H1 (cell line): ENCODE measurements around the gene TACR2. TPM values are rescaled to one million over a fixed set of nuclear protein-coding genes. Genes with fewer than 3 reads are reported as not detected.

Experiments
- CTCF ChIA-PET: fragments of 300-600 bp; sonication (Branson Sonifier 250); formaldehyde crosslinking; loops from one replicate; lab custom pipeline; 2021; ENCODE audit not compliant: partially characterized antibody; lab: Charles Lee
- POLR2A ChIA-PET: fragments of 300-600 bp; sonication (Branson Sonifier 250); formaldehyde crosslinking; loops from one replicate; lab custom pipeline; 2021; ENCODE audit warnings: inconsistent platforms; ENCODE audit not compliant: partially characterized antibody; lab: Charles Lee
- DNase-seq, 2 experiments: peaks; one replicate each; pipeline versions ENCODE4 v3.0.0 to v3.0.0-alpha.2; 2010 to 2022; ENCODE audit warnings: low spot score in 2 of 2, low read depth in 1 of 2, mixed read lengths in 1 of 2
- FAIRE-seq: peaks from 2 replicates; lab custom pipeline; 2011; peaks lifted over from hg19 to GRCh38; lab: Jason Lieb, UNC
- H2AFZ ChIP-seq: 2 replicates; pipeline ENCODE4 v1.8.1; 2012; ENCODE audit warnings: low read length, inconsistent platforms
- H2AK5ac ChIP-seq: 2 replicates; pipeline ENCODE4 v1.6.1; 2013; ENCODE audit warnings: low read depth, low read length
- H2BK120ac ChIP-seq: replicated peaks from 2 replicates; pipeline ENCODE3; 2013; ENCODE audit warnings: low read depth, low read length, inconsistent platforms
- H2BK12ac ChIP-seq: 2 replicates; pipeline ENCODE4 v1.6.1; 2013; ENCODE audit warnings: low read depth, low read length
- H2BK15ac ChIP-seq: 2 replicates; pipeline ENCODE4 v1.6.1; 2013; ENCODE audit warnings: low read length
- H2BK20ac ChIP-seq: 2 replicates; pipeline ENCODE4 v1.6.1; 2013; ENCODE audit warnings: low read length
- H2BK5ac ChIP-seq: 2 replicates; pipeline ENCODE4 v1.6.1; 2013; ENCODE audit warnings: low read depth, low read length
- H3K14ac ChIP-seq: 2 replicates; pipeline ENCODE4 v1.6.1; 2013; ENCODE audit warnings: inconsistent platforms; ENCODE audit not compliant: insufficient read length
- H3K18ac ChIP-seq: 2 replicates; pipeline ENCODE4 v1.6.1; 2013; ENCODE audit warnings: low read length; ENCODE audit errors: extremely low read depth
- H3K23ac ChIP-seq: 2 replicates; pipeline ENCODE4 v1.6.1; 2013; ENCODE audit warnings: inconsistent platforms; ENCODE audit not compliant: insufficient read length
- H3K23me2 ChIP-seq: 2 replicates; pipeline ENCODE4 v1.6.1; 2013; ENCODE audit warnings: low read depth, low read length
- H3K27ac ChIP-seq: 2 replicates; pipeline ENCODE4 v1.6.1; 2011; ENCODE audit warnings: low read depth, low read length, inconsistent platforms
- H3K27me3 ChIP-seq, 4 experiments: replicated peaks in 1 of 4; 1 replicate in 1 of 4; 2 replicates in 3 of 4; pipeline versions ENCODE4 v1.6.1 to v1.8.1; 2011 to 2013; ENCODE audit warnings: low read length in 3 of 4, mild to moderate bottlenecking in 3 of 4, inconsistent platforms in 2 of 4, mixed read lengths in 2 of 4, moderate library complexity in 1 of 4; ENCODE audit not compliant: control insufficient read depth in 3 of 4, insufficient read depth in 3 of 4; ENCODE audit errors: extremely low read depth in 1 of 4
- H3K36me3 ChIP-seq, 4 experiments: 2 replicates each; pipeline versions ENCODE4 v1.6.1 to v1.8.1; 2011 to 2013; ENCODE audit warnings: mild to moderate bottlenecking in 4 of 4, low read length in 3 of 4, moderate library complexity in 2 of 4, control low read depth in 1 of 4, inconsistent platforms in 1 of 4; ENCODE audit not compliant: insufficient read depth in 4 of 4, control insufficient read depth in 2 of 4
- H3K4ac ChIP-seq: replicated peaks from 2 replicates; pipeline ENCODE3; 2013; ENCODE audit warnings: low read length, low read depth, mixed read lengths, inconsistent platforms; ENCODE audit not compliant: insufficient read length
- H3K4me1 ChIP-seq, 4 experiments: replicated peaks in 1 of 4; 1 replicate in 1 of 4; 2 replicates in 3 of 4; pipeline versions ENCODE4 v1.6.1 to v1.8.1; 2011 to 2013; ENCODE audit warnings: low read length in 3 of 4, inconsistent platforms in 2 of 4, mixed read lengths in 1 of 4; ENCODE audit not compliant: insufficient read depth in 4 of 4, control insufficient read depth in 3 of 4
- H3K4me2 ChIP-seq, 2 experiments: 2 replicates each; pipeline versions ENCODE4 v1.6.1 to v1.8.1; 2011 to 2013; ENCODE audit warnings: low read depth in 2 of 2, low read length in 2 of 2, control low read depth in 1 of 2, inconsistent platforms in 1 of 2, mild to moderate bottlenecking in 1 of 2; ENCODE audit not compliant: insufficient read depth in 1 of 2
- H3K4me3 ChIP-seq, 4 experiments: fragments of 200-600, 300-600 bp in 1 of 4; sonication (generic), shearing (Covaris generic), sonication (Bioruptor Twin) in 1 of 4; 2 replicates each; pipeline versions ENCODE4 v1.5.1 to v1.8.1; 2011 to 2016; ENCODE audit warnings: low read length in 4 of 4, low read depth in 3 of 4, control low read depth in 2 of 4, inconsistent platforms in 2 of 4, mild to moderate bottlenecking in 2 of 4, mixed read lengths in 1 of 4, moderate library complexity in 1 of 4; ENCODE audit not compliant: insufficient read depth in 2 of 4; ENCODE audit errors: extremely low read depth in 1 of 4
- H3K56ac ChIP-seq: replicated peaks from 2 replicates; pipeline ENCODE3; 2013; ENCODE audit warnings: low read depth, mild to moderate bottlenecking, mixed read lengths, low read length, inconsistent platforms; ENCODE audit not compliant: insufficient read length
- H3K79me1 ChIP-seq: 2 replicates; pipeline ENCODE4 v1.6.1; 2013; ENCODE audit warnings: low read depth, low read length, control low read depth
- H3K79me2 ChIP-seq, 2 experiments: 2 replicates each; pipeline versions ENCODE4 v1.6.1 to v1.8.1; 2012 to 2013; ENCODE audit warnings: low read length in 2 of 2, mild to moderate bottlenecking in 2 of 2, inconsistent platforms in 1 of 2; ENCODE audit not compliant: insufficient read depth in 2 of 2, control insufficient read depth in 1 of 2
- H3K9ac ChIP-seq, 4 experiments: replicated peaks in 1 of 4; 1 replicate in 1 of 4; 2 replicates in 3 of 4; pipeline versions ENCODE4 v1.6.1 to v1.8.1; 2011 to 2013; ENCODE audit warnings: low read depth in 3 of 4, low read length in 3 of 4, control low read depth in 2 of 4, mild to moderate bottlenecking in 2 of 4, moderate library complexity in 2 of 4, inconsistent platforms in 1 of 4; ENCODE audit errors: extremely low read depth in 1 of 4
- H3K9me3 ChIP-seq, 2 experiments: 2 replicates each; pipeline versions ENCODE4 v1.6.1 to v1.8.1; 2012 to 2013; ENCODE audit warnings: mild to moderate bottlenecking in 2 of 2, moderate library complexity in 2 of 2, control low read depth in 1 of 2, inconsistent platforms in 1 of 2, low read depth in 1 of 2, low read length in 1 of 2, mixed read lengths in 1 of 2; ENCODE audit not compliant: insufficient read depth in 2 of 2
- H4K20me1 ChIP-seq, 2 experiments: replicated peaks in 1 of 2; 2 replicates each; pipeline versions ENCODE3 to v1.8.1; 2011 to 2013; ENCODE audit warnings: inconsistent platforms in 2 of 2, low read length in 2 of 2, mild to moderate bottlenecking in 1 of 2; ENCODE audit not compliant: insufficient read depth in 2 of 2, control insufficient read depth in 1 of 2
- H4K5ac ChIP-seq: 2 replicates; pipeline ENCODE4 v1.6.1; 2013; ENCODE audit warnings: low read length, low read depth, mixed read lengths, inconsistent platforms; ENCODE audit not compliant: insufficient read length
- H4K8ac ChIP-seq: 2 replicates; pipeline ENCODE4 v1.8.0; 2013; ENCODE audit warnings: mild to moderate bottlenecking, moderate library complexity, low read length, inconsistent platforms; ENCODE audit not compliant: insufficient read depth; ENCODE audit errors: extremely low read depth
- H4K91ac ChIP-seq: replicated peaks from 2 replicates; pipeline ENCODE3; 2013; ENCODE audit warnings: low read length, mixed read lengths, inconsistent platforms; ENCODE audit not compliant: insufficient read length
- ASH2L ChIP-seq: fragments of 200-600, 300-600 bp; sonication (generic); IDR thresholded peaks from one replicate; pipeline ENCODE4 v1.7.1; 2017; ENCODE audit warnings: low read length
- CHD2 ChIP-seq: IDR thresholded peaks from 2 replicates; pipeline ENCODE4 v1.6.1; 2012; ENCODE audit warnings: low read length, improper control_type of control experiment
- POLR2AphosphoS5 ChIP-seq: IDR thresholded peaks from 2 replicates; pipeline ENCODE4 v1.6.1; 2011; ENCODE audit warnings: low read depth, low read length
- SAP30 ChIP-seq: fragments of 300-600 bp; sonication (generic); IDR thresholded peaks from 2 replicates; pipeline ENCODE4 v1.7.1; 2012; ENCODE audit warnings: low read length, moderate library complexity, mild to moderate bottlenecking, inconsistent platforms; ENCODE audit not compliant: insufficient read depth, insufficient replicate concordance
- SIRT6 ChIP-seq: IDR thresholded peaks from one replicate; pipeline ENCODE4 v1.7.1; 2012; ENCODE audit warnings: low read length, inconsistent platforms
- SIX5 ChIP-seq: IDR thresholded peaks from 2 replicates; pipeline ENCODE4 v1.6.1; 2011; ENCODE audit warnings: mild to moderate bottlenecking, low read depth, low read length
- ZNF274 ChIP-seq: IDR thresholded peaks from 2 replicates; pipeline ENCODE4 v1.7.0; 2012; ENCODE audit warnings: low read length, borderline replicate concordance; ENCODE audit errors: extremely low read depth
- WGBS, 2 experiments: shearing (Covaris generic) in 1 of 2; methylation state at CpG; one replicate each; pipeline versions ENCODE4 v1.1.6 to v1.1.7; 2013 to 2015; ENCODE audit warnings: low lambda C conversion rate in 2 of 2, mixed read lengths in 2 of 2, inconsistent platforms in 1 of 2, low coverage in 1 of 2, missing lambda C conversion rate in 1 of 2; ENCODE audit not compliant: insufficient replicate concordance in 2 of 2, insufficient coverage in 1 of 2, insufficient read length in 1 of 2; ENCODE audit errors: extremely low coverage in 1 of 2, missing lambda C conversion rate in 1 of 2; 5-methylcytosine and 5-hydroxymethylcytosine counted together
- polyA plus RNA-seq, 7 experiments: library from polyadenylated mRNA; depleted of rRNA in 3 of 7; stranded (reverse) in 5 of 7; unstranded in 2 of 7; fragments of >200 nt in 5 of 7; fragments of 200-250 nt in 2 of 7; gene quantifications; 1 replicate in 5 of 7; 2 replicates in 1 of 7; 4 replicates in 1 of 7; pipeline versions ENCODE4 v1.2.1 to v1.2.3, GENCODE V29; 2011 to 2013; ENCODE audit warnings: missing spikeins in 2 of 7, mixed read lengths in 2 of 7
- total RNA-seq: library from RNA; stranded (reverse); fragmentation: NEBNext Ultra II Directional; extraction: Animal tissue kit (Norgen Biotek cat#: 25700); gene quantifications from 2 replicates; pipeline ENCODE4 v1.2.1, GENCODE V29; 2021
- TF ChIP-seq, protein P1 (sequence below): IDR thresholded peaks from 2 replicates; pipeline ENCODE4 v1.6.1; 2011; ENCODE audit warnings: low read depth, mild to moderate bottlenecking, low read length; ENCODE audit not compliant: insufficient read depth

TACR2 gene
- total and polyA plus RNA-seq, 2 of the 8 experiments (the other 6 are each of a cell fraction or from before 2014, with no cell fraction given): 0.06 TPM; not detected in 1

DNA sequence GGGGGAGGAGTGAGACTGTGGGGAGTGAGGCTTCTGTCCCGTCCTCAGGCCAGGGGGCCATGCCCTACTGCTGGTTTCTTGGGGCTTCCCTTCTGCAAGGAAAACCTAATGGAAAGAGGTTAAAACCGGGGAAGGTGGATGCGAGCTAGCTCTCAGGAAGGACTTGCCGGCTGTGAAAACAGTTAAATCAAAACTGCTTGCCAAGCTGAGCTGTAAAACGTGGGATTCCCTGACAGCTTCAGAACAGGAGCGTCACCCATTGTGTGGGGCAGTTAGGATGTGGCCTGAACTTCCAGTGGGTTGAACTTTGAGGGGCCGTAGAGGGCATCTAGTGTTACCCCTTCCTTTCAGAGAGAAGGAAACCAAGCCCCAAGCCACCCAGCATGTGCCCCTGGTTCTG lies 47.7 kb upstream of the TACR2 start:
- no peaks in the 10 kb centered on the region for H3K79me2 ChIP-seq
- peaks cover 0 to 5% (median 0%) of the 10 kb centered on the region in 4 experiments; a peak in 3 of 7 replicates for H3K4me1 ChIP-seq
- 92% methylated on average over 5 of the region's 7 CpGs; no CpG with 5 or more reads in 1 of the 2 experiments for WGBS, 2 experiments
- no peak overlapping the region for H2AFZ ChIP-seq
- no peak overlapping the region for H2BK15ac ChIP-seq
- H3K4me3 ChIP-seq: no peak overlapping the region
- no peak overlapping the region for H3K4me2 ChIP-seq
- ChIA-PET CTCF (interaction anchor here (0.9 to 9.5 kb wide), 4 partner anchors 15 to 173 kb away, joined by 3 to 92 read pairs (median 8); partner anchors contain the start of gene TSPAN15), POLR2A (no interaction called here)
- H3K18ac ChIP-seq: no peak overlapping the region; the same call in 1 of the 2 replicates
- no peak overlapping the region for H3K56ac ChIP-seq
- DNase-seq (no peak), FAIRE-seq (no peak)
- H3K27ac ChIP-seq: no peak overlapping the region
- H4K91ac ChIP-seq: no peak overlapping the region
- no peak overlapping the region for H2BK20ac ChIP-seq
- H4K20me1 ChIP-seq: no peaks in the 10 kb centered on the region
- no peaks in the 10 kb centered on the region for H3K27me3 ChIP-seq
- no peaks in the 10 kb centered on the region for H3K9me3 ChIP-seq
- no peaks in the 10 kb centered on the region for H3K36me3 ChIP-seq
- H3K4ac ChIP-seq: no peak overlapping the region
- no peak overlapping the region for H2BK12ac ChIP-seq
- no peak overlapping the region for H2AK5ac ChIP-seq
- H2BK5ac ChIP-seq: no peak overlapping the region
- no peak overlapping the region for H2BK120ac ChIP-seq
- no peak overlapping the region for H3K9ac ChIP-seq
- H3K14ac ChIP-seq: no peak overlapping the region
- TF ChIP-seq CHD2 (no peak), ZNF274 (no peak), ASH2L (no peak), SAP30 (no peak), SIX5 (no peak), SIRT6 (no peak), POLR2AphosphoS5 (no peak)
- TF ChIP-seq, protein P1, sequence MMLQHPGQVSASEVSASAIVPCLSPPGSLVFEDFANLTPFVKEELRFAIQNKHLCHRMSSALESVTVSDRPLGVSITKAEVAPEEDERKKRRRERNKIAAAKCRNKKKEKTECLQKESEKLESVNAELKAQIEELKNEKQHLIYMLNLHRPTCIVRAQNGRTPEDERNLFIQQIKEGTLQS: no peak
- TF ChIP-seq, all 59 proteins: peak for 0
- H4K5ac ChIP-seq: no peak overlapping the region
- H3K23me2 ChIP-seq: no peaks in the 10 kb centered on the region
- no peaks in the 10 kb centered on the region for H3K79me1 ChIP-seq
- H3K23ac ChIP-seq: no peak overlapping the region
- H4K8ac ChIP-seq: no peak overlapping the region
